Cardiac fibroblast (primary cell): ENCODE results near the gene SETD2.

Experiments
- DNase-seq, 2 donors: peaks; one replicate each; pipeline versions ENCODE4 v3.0.0 to v3.0.0-alpha.2; 2010; ENCODE audit warnings: low read depth in 2 of 2
- H3K4me3 ChIP-seq, 2 donors: replicated peaks in 1 of 2; 1 replicate in 1 of 2; 2 replicates in 1 of 2; pipeline ENCODE4 v1.5.1; 2011; ENCODE audit warnings: low read depth in 2 of 2, low read length in 2 of 2, mild to moderate bottlenecking in 2 of 2, moderate library complexity in 1 of 2
- TF ChIP-seq, protein P1 (sequence below): IDR thresholded peaks from one replicate; pipeline ENCODE4 v1.5.1; 2011; ENCODE audit warnings: low read depth, mild to moderate bottlenecking, low read length, inconsistent platforms

Gene SETD2

DNA sequence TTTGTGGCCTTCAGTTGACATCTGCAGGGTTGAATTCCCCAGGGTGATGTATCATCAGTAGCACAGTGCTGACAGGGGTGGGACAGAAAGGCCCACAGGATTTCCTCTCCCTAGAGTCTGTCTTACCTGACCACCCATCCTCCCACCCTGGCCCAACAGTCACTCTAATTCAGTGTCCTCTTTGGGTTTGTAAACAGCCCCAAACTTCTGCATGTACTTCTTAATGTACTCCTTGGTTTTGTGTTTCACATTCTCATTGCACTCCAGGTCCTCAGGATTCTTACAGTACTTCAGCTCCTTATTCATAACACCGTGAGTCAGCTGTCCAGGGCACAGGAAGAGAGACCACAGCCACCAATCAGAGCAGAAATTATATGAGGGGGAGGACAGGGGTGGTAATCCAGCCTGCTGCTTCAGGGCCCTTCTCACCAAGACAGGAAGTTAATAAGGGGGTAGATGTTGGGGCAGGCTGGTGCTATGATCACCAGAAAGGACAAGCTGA is 146.9 kb downstream of the SETD2 start:
- H3K4me3 ChIP-seq, result no peak overlapping the region
- TF ChIP-seq, protein P1, sequence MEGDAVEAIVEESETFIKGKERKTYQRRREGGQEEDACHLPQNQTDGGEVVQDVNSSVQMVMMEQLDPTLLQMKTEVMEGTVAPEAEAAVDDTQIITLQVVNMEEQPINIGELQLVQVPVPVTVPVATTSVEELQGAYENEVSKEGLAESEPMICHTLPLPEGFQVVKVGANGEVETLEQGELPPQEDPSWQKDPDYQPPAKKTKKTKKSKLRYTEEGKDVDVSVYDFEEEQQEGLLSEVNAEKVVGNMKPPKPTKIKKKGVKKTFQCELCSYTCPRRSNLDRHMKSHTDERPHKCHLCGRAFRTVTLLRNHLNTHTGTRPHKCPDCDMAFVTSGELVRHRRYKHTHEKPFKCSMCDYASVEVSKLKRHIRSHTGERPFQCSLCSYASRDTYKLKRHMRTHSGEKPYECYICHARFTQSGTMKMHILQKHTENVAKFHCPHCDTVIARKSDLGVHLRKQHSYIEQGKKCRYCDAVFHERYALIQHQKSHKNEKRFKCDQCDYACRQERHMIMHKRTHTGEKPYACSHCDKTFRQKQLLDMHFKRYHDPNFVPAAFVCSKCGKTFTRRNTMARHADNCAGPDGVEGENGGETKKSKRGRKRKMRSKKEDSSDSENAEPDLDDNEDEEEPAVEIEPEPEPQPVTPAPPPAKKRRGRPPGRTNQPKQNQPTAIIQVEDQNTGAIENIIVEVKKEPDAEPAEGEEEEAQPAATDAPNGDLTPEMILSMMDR, result no peak
- peak; percentile 67 to 89 for DNase-seq

DNA sequence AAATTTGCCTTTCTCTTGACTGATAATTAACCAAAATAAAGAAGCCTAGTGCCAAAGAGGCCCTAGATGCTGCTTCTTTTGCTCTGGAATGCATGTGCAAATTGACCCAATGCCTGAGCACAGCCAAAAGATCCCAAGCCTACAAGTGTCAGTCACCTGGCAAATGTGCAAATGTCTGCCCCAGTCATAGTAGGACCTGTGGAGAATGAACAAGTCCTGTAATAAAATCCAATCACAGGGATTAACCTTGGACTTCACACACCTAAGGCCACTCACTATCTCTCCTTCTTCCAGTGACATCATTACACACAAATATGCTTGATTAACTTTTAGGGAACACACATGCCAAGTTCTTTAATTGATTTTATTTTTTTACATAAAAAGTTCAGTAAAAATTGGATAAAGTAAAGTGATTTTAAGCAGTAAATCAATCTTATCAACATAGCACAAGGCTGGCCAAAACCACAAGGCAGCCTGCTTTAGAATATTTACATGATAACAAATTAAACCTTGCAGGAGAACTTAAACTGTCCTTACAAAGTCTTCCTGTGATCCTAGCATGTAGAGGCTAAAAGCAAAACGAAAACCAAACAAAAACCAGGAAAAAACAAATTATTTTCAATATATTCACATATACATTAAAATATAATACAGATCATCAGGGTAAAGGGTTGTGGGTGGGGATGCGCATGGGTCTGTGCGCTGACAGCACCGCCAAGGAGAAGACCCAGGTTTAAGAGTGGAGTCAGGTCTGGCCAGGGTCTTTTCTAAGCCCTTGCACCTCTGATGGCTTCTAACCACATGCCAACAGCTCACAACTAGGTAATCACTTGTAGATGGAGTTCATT is 147.6 kb downstream of the SETD2 start:
- no peak for DNase-seq

DNA sequence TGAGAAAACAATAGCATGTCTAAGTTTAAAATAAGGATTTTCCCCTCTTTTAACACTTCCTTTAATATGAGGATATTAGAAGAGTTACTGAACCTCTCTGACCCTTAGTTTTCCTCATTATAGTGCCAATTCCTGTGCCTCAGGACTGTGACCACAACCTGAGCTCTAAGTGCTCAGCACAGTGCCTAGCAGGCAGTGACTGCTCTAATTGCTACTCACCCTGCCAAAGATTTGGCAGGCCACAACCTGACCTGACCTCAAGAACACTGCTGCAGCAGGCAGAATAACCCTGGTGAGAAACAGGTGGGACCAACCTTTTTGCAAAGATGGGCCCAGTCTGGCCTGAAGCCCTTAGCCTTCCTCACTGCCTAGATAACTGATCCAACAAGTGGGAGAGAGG is 148.8 kb downstream of the SETD2 start:
- TF ChIP-seq, protein P1, result no peak
- DNase-seq, result no peak
- no peak overlapping the region for H3K4me3 ChIP-seq

More for the DNA sequence above, 147.6 kb downstream of the SETD2 start:
- TF ChIP-seq, protein P1, result no peak
- no peak overlapping the region for H3K4me3 ChIP-seq

DNA sequence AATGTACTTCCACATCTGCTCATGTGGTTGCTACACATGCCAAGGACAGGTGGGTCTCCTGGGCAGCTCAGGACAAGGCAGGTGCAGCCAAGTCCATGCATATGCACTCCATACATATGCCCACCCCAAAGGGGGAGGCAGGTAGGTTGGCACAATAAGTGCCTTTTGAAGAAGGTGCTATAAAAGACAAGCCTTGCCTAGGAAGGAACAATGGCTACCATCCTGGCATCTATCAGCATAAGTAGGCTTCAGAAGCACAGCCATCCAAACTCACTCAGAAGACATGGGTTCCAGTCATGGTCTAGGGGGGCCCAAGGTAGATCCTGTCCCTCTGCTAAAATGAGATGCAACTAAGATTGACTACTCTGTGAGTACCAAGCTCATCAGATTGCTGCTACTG is 149.9 kb downstream of the SETD2 start:
- no peak overlapping the region for H3K4me3 ChIP-seq
- TF ChIP-seq, protein P1, result no peak
- DNase-seq, result no peak

DNA sequence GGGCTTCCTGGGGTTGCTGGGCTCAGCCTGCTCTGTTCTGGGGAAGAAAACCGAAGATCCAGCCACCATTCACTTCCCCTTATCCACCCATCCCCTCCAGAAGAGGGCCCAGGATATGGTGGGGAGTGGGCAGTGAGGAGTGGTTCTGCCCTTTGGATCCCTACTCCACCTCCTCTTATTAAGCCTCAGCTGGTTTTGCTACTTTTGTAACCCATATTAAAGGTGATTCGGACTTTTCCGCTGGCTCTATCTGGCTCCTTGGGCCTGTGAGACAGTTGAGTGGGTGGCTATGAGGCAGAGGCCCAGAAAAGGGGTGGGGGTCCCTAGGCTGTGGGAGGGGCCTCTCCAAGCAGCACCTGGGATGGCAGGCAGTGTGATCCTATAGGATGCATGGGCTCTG is 150.7 kb downstream of the SETD2 start:
- no peak overlapping the region for H3K4me3 ChIP-seq
- no peak for DNase-seq
- TF ChIP-seq, protein P1, result no peak

DNA sequence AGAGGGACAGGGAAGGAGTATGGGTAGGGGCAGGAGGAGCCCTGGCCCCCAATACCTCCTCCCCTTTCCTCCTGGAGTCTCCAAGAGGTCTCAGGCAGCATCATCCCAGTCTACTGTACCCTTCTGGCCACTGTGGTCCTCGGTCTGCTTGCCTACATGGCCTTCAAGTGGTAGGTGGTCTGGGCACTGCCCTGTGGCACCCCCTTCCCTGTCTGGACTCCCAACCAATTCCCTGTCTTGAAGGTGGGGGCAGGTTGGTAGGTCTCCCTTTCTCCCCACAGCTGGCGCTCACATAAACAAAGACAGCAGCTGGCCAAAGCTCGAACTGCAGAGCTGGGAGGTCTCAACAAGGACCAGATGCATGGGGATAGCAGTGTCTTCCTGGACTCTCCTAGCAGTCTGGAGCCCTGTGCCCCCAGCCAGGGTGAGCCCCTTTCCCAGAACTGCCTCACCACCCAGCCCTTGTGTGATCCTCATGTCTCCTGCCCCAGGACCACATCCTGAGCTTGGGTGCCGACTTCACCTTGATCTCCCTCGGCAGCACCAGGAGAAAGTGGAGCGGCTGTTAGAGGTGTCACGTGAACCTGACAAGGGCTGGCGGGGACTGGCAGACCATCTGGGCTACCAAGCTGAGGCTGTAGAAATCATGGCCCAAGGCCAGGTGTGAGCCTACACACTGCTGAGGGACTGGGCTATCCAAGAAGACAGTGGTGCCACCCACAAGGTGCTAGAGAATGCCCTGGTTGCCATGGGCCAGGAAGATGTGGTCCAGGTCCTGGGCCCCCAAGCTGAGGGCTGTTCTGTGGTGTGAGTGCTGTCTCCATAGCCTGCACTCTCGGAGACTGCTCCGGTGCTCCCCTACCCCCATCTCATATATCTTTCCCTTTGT is 151.3 kb downstream of the SETD2 start:
- H3K4me3 ChIP-seq, result no peak overlapping the region
- TF ChIP-seq, protein P1, result no peak
- no peak for DNase-seq
